SK-N-MC (cell line): ENCODE results near the gene SLC34A3.

Experiments used
- EZH2 ChIP-seq: fragments of 200-600 bp; sonication (generic); IDR thresholded peaks from one replicate; pipeline ENCODE4 v1.6.1; 2017; ENCODE audit warnings: antibody characterized with exemption
- POLR2AphosphoS5 ChIP-seq: IDR thresholded peaks from 2 replicates; pipeline ENCODE4 v1.6.1; 2012; ENCODE audit warnings: mild to moderate bottlenecking, low read depth, low read length, borderline replicate concordance

GRCh38 chr9:137266585-137267453, 36.1 kb downstream of the SLC34A3 start:
- TF ChIP-seq EZH2 = no peak
- TF ChIP-seq POLR2AphosphoS5 = no peak
